GM19035 (cell line): ENCODE measurements around the gene TAS2R3.
A peak's percentile ranks its signal among the peaks of the same experiment; 100 is the strongest.
"Not testable (repeated sequence)": the region's sequence is repeated elsewhere in the genome, so short reads cannot be mapped to it uniquely, and the experiment has no call there.

Source experiments
- ATAC-seq: cut with Tn5 transposase; IDR thresholded peaks from one replicate; pipeline ENCODE4 v1.9.1; 2021; ENCODE audit not compliant: unreplicated experiment

The TAS2R3 gene, protein sequence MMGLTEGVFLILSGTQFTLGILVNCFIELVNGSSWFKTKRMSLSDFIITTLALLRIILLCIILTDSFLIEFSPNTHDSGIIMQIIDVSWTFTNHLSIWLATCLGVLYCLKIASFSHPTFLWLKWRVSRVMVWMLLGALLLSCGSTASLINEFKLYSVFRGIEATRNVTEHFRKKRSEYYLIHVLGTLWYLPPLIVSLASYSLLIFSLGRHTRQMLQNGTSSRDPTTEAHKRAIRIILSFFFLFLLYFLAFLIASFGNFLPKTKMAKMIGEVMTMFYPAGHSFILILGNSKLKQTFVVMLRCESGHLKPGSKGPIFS

DNA sequence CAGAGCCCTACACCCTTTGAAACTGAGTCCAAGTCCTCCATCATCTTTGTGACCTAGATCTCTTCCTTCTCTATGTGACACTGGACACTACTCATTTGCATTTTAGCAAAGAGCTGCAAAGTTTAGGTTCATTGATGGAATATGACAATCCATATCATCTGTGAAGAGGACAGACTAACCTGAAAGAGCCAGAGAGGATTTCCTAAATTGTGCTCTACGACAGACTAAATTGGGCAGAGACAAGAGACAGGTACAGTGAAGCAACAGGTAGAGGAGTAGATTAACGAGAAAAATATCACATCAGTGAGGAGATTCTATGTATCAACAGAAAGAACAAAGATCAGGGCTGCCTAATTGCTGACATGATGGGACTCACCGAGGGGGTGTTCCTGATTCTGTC, at the start of gene TAS2R3:
Gene TAS2R3, plus strand, starts transcription at position 301 of the 400 bp plus-strand sequence. Its CDS starts 62 bp downstream, at position 363.
- ATAC-seq: no peak

DNA sequence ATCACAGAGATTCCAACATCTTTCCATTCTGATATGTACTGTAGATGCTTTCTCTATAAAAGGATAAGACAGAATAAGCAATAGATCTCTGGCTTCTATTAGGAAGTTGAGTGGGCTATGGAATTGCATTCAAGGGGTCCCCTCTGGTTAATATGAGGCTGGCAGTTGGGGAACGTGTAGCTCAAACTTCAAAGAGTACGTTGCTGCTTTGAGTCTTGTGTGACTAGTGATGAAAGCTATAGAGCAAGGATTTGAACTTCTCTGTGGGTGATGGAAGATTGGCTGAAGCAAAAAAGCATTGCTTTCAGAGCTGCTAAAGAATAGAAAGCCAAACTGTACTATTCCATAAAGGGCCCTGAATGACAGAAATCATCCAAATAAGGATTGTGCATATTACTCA, 49.3 kb upstream of the TAS2R3 start:
- no peak for ATAC-seq

DNA sequence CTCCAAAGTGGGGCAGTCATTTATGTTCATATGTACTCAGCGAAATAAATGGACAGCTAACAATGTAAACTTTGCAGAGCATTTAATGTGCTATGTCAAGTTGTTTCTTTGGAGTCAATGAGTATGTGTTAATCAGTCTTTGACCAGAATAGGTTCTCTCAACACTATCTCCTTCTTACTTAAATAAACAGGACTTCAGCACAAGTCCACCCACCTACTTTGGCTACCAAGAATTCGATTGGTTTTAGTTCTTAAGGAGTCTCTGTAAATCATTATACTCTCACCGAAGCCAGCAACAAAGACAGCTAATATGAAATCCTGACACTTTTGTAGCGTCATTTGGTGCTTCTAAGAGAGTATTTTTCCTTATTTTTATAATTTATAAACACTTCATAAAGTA, 48.9 kb upstream of the TAS2R3 start:
- ATAC-seq: no peak

DNA sequence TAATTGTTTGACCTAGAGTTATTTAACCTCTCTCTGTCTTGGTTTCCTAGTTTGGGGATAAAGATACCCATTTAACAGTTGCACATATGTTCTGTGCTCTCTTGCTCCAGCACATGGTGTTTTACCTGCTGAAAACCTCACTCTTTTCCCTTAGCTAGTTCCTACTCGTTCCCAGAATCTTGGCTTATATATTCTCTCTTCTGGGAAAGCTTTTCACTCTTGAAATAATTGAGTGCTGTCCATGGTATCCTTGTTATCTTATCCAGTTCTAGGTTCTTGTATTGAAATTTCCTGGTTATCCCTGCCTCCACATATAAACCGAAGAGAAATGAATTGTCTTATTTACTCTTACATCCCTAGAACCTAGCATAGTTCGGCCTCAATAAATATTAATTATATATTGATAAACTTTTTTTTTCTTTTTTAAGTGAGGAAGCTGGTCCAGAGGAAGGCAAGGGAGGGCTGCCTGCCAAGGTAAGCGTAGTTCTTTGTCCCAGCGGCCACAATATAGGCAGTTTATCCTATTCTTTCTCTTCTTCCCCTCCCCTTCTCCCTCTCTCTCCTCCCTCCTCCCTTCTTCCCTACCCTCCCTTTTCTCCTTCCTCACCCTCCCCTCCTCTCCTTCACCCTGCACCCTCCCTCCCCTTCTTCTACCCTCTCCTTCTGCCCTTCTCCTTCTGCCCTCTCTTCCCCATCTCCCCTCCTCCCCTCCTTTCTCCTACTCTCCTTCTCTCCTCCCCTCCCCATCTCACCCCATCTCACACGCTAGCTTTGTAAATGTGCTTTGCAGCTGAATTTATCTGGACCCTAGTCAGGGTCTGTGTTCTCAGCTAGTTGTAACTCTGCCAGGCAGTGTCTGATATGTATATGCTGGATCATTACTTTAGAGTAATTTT, 47.9 kb upstream of the TAS2R3 start:
- no peak for ATAC-seq

DNA sequence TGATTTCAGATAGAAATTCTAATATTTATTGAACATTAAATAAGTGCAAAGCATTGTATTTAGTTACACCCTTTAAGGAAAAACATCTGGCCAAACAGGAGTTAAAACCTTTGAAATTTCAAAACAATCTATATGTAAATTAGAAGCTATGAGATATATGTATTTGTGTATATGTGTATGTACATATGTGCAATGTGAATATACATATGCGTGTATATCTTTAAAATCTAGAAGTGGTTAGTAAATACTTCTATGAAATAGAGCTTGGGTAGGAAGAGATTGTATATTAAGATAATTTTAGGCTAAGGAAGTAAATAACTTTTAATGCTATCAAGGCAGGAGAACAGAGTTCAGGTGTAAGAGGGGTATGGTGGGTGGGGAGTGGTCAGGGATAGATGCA, 46.4 kb upstream of the TAS2R3 start:
- ATAC-seq: no peak

DNA sequence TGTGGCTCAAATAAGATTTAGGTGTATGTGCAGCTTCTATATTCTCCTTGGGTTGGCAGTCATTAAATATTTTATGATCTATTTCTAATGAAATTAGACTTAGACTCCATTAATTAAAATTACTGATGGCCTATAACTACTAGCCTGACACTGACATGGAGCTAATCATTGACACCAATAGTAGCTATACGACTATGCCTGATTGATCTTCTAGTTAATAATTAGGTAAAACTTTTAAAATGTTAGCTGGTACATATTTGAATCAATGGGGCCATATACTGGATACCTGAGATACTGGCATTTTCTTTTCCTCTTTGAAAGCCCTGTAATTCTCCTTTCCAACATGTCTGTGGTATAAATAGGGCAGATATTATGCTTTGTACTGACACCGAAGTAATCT, 41.4 kb upstream of the TAS2R3 start:
- ATAC-seq: no peak

DNA sequence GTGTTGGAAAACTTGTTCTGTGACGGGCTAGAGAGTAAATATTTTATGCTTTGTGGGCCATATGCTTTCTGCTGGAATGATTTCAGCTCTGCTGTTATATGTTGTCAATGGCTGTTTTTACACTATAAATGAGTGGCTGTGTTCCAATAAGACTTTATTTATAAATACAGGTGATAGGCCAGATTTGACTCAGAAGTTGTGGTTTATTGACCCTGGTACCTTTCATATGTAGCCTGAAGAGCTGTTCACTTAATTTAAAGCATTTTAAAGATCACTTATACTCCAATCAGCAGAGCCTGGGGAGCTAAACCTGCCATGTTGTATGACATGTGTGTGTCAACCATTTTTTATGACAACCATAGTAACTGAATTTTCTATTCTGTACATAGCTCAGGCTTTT, 34.9 kb upstream of the TAS2R3 start:
- ATAC-seq: no peak

DNA sequence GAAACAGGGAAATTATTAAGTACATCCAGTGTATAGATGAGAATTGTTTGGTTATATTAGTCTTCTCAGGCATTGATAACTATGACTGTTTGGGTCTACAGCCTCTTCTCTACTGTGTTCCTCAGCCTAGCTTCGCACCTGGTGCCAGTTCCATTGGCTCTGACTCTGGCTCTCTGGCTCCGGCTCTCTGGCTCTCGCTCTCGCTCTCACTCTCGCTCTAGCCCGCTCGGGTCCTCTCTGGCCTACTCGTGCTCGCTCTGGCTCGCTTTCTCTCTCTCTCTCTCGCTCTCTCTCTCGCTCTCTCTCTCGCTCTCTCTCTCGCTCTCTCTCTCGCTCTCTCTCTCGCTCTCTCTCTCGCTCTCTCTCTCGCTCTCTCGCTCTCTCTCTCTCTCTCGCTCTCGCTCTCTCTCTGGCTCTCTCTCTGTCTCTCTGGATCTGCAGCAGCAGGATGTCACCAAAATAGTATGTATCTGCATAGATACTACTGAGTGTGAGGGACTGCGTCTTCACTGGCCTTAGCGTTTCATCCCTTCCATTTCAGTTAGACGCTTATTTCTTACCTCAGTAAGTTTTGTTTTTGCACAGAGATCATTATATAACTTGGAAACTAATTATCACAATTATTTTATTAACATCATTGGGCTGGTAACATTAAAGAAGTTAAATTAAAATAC, 32.3 kb upstream of the TAS2R3 start:
- no peak for ATAC-seq

DNA sequence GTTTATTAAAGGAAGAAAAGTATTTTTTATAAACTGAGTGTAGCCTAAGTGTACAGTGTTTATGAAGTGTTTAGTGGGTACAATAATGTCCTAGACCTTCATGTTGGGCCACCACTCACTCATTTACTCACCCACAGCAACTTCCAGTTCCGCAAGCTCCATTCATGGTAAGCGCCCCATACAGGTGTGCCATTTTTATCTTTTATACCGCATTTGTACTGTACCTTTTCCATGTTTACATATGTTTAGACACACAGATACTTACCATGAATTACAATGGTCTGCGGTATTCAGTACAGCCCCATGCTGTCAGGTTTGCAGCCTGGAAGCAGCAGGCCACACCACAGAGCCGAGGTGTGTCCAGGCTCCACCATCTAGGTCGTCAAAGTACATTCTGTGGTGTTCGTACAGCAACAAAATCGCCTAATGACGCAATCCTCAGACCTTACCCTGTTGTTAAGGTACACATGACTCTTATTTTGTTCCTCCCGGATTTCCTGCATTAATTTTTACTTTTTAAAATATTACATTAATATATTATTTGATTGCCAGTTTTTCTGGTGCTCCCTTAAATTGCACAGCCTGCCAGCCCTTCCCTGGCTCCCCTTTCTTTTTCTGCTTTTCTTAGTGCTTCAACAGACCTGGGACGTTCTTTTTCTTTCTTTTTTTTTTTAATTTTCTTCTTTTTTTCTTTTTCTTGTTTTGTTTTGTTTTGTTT, 26.6 kb upstream of the TAS2R3 start:
- ATAC-seq: no peak

DNA sequence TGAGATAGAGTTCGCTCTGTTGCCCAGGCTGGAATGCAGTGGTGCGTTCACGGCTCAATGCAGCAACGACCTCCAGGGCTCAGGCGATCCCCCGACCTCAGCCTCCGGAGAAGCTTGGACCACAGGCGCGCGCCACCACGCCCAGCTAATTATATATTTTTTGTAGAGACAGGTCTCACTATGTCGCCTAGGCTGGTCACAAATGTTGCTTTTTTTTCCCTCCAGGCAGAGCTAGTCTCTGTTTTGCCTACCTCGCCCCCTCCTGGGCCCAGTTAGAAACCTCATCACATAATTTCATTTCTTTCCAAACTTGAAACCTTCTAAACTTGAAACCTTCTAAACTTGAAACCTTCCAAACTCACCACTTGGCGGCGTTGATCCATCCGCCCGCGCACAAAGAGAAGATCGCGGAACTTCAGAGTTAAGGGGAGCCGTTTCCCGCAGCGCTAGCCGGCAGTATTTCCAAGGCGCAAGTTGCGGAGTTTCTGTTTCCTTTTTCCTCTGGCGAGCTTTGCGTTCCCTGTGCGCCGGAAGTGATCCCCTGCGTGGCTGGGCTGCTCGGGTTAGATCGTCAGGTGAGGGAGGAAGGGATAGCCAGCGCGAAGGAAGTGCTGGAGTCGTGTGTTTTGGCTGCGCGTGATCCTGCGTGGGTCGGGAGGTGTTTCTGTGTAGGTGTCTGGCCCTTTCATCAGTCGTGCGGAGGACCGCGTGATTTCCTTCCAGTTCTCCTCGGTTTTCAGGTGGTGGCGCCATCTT, 25.9 kb upstream of the TAS2R3 start, which contains the start of gene SSBP1:
Gene SSBP1, plus strand, starts transcription at position 523 of the 756 bp plus-strand sequence. CDS start 809 bp downstream, outside the sequence.
- ATAC-seq: peak; percentile 92

DNA sequence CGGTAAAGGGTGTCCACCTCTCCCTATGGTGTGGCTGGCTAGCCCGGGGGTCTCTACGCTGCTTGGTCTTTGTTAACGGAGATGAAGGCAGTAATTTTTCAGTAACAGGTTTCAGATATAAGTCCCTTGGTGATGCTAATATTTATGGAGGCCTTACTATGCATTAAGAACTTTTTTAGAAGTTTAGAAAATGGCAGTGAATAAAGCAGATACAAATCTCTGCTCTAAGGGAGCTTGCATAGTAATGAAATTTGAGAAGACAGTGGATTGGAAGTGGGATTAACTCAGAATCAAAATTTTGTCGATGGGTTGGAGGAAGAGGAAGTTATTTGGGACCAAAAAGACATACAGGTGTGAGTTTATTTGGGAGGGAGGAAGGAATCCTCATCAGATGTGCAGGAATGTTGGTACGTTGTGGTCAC, 25.3 kb upstream of the TAS2R3 start:
- ATAC-seq: no peak

DNA sequence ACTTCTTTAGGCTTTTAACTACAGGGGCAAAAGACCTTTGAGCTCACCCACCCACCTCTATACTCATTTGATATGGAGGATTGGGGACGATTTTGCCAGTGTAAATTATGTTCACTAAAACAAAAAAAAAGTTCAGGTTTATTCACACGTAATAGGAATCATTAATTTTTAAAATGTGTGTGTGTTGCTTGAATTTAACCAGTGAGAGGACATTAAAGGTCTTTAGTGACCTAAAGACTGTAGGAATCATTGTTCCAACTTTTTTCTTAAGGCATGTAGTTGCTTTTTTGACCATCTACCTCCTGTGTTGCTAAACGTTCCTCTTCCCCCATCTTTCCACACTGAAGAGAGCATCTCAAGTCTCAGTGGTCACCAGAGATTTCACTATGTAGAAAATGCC, 24.6 kb upstream of the TAS2R3 start:
- no peak for ATAC-seq

DNA sequence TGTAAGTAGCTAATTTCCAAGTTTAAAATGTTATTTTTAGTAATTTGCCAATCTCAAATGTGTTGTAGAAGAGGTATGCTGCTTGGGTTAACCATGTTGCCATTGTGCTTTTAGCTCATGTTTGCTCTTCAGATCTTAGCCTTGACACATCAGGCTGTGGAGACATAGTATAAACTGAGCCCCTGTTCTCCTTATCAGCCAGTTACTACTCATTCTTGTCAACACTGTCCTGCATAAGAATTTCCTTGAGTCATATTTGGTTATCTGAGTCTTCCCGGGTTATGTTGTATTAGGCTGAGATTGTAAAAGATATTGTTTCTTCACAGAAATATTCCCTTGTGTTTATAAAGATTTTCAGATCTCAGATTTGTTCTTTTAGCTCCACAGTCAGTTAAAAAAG, 21.7 kb upstream of the TAS2R3 start:
- no peak for ATAC-seq

DNA sequence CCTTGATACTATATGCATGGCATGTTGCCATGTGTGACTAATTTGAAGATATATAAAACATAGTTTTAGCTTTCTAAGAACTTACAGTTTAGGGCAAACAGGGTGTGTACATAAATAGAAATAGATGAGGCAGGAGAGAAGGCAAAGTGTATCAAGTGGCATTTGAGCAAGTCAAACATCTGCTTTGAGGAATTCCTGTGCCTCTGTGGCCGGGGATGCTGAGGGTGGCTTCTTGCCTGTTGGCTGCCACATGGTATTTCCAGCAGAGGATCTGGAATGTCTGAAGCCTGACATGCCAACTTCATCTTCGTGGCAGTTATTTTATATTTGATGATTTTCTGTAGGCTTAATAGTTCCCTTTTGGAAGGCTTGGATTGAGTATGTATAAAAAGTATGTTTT, 19.8 kb upstream of the TAS2R3 start:
- no peak for ATAC-seq

DNA sequence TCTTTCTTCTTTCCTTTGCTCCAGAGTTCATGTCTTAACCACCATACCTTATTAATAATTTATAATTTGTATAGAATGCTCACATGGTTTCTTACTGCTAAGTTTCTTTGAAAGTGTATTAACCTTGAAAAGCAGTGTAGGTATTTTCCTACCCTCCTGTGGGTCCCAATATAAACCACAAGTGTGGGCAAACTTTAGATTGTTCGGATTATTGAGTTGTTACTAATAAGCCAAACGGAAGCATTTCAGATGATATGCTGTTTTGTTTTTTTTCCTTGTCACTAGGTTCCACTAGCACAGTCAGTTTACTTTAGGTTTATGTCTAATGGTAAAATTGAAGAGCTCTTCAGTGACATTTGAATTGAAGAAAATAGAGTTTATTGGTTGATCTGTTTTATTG, 15.5 kb upstream of the TAS2R3 start:
- ATAC-seq: no peak

DNA sequence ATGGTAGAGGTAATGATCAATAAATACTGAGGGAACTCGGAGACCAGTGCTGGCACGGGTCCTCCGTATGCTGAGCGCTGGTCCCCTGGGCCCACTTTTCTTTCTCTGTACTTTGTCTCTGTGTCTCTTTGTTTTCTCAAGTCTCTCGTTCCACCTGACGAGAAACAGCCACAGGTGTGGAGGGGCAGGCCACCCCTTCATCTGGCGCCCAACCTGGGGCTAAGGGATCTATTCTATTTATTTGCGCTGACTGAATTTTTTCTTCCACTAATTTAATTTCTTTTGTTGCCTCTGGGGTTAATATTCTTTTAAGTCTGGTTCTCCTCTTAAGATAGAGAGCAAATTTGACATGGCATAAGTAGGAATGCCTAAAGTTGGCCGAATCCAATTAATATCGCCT, 12.0 kb upstream of the TAS2R3 start:
- ATAC-seq: not testable (repeated sequence)

DNA sequence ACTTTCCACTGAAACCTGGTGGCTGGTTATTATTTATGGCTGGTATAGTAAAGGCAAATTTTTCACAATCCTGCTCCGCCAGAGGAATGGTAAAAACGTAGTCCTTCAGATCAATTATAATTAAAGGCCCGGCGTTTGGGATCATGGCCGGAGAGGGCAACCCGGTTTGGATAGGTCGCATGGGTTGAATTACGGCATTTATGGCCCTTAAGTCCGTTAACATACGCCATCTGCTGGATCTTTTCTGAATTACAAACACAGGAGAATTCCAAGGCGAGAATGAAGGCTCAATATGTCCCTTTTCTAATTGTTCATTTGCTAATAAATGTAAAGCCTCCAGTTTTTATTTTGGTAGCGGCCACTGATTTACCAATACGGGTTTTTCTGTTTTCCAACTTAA, 11.3 kb upstream of the TAS2R3 start:
- ATAC-seq: no peak

DNA sequence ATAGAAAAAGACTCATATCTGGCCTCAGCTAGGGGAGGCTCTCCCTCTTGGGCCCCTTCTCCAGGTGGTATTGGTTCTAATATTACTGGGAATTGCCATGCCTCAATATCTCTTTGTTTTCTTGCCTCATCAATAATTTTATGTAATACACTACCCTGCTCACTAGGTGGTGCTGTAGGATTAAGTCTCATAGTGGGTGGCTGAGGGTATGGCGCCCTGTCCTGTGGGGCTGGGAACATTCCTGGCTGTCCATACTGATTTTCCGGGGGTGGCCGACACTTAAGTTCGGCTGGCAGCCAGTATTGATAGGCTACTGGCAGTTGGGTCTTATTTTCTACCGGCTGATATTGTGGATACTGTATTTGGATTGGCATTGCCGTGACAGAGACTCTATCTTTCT, 9.0 kb upstream of the TAS2R3 start:
- ATAC-seq: no peak

DNA sequence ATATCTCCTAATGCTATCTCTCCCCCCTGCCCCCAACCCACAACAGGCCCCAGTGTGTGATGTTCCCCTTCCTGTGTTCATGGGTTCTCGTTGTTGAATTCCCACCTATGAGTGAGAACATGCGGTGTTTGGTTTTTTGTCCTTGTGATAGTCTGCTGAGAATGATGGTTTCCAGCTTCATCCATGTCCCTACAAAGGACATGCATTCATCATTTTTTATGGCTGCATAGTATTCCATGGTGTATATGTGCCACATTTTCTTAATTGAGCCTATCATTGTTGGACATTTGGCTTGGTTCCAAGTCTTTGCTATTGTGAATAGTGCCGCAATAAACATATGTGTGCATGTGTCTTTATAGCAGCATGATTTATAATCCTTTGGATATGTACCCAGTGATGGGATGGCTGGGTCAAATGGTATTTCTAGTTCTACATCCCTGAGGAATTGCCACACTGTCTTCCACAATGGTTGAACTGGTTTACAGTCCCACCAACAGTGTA, 6.2 kb downstream of the TAS2R3 start:
- not testable (repeated sequence) for ATAC-seq

DNA sequence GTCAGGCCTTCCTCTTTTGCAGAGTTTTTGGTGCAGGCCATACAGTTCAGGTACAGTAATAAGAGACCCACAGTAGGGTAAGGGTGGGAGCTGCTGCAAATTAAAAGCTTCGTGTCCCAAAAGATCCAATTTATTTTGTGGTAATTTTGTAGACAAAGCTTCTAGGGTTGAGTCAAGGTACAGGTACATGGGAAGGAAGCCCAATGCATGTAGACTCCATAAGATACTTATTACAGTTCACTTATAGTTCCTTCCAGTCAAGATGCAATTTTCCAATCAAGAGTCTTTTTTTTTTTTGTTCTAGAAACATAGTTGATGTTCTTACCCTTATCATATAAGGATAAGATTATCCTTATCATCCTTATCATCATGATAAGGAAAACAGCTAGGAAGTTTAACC, 12.5 kb downstream of the TAS2R3 start, which contains the start of gene TAS2R4:
Gene TAS2R4, plus strand, starts transcription at position 301 of the 400 bp plus-strand sequence. CDS start 1,815 bp downstream, outside the sequence.
- no peak for ATAC-seq
